ENCODE results near the gene GSTA1. TPM values are rescaled to one million over a fixed set of nuclear protein-coding genes. Genes with fewer than 3 reads are reported as not detected.
"Not testable (repeated sequence)": the region's sequence is repeated elsewhere in the genome, so short reads cannot be mapped to it uniquely, and the experiment has no call there.

Gene GSTA1
- not detected in 2 replicates for total RNA-seq (2014; rRNA removed; shearing (Covaris generic))

GRCh38 chr6:52803668-52804255 lies at the start of gene GSTA1:
Gene GSTA1 (minus strand): TSS chr6:52803816. CDS start chr6:52799267, 4,549 bp downstream.
- not testable (repeated sequence) for DNase-seq (ENCODE audit: low spot score)

- DNase-seq (ENCODE audit: low spot score): no peak
Measured at GRCh38 chr6:52849137-52849536, 45.5 kb upstream of the GSTA1 start.

GRCh38 chr6:52846002-52846401 lies 42.4 kb upstream of the GSTA1 start:
- no peak for DNase-seq (ENCODE audit: low spot score)

GRCh38 chr6:52843605-52844004 lies 40.0 kb upstream of the GSTA1 start:
- no peak for DNase-seq (ENCODE audit: low spot score)

- no peak for DNase-seq (ENCODE audit: low spot score)
Measured at GRCh38 chr6:52840763-52841585, 37.4 kb upstream of the GSTA1 start, which contains the start of gene GSTA5. Gene GSTA5 (minus strand): TSS chr6:52840813.

- peak; percentile 75 for DNase-seq (ENCODE audit: low spot score)
Measured at GRCh38 chr6:52839124-52840055, 35.8 kb upstream of the GSTA1 start.

GRCh38 chr6:52834481-52834880 lies 30.9 kb upstream of the GSTA1 start:
- no peak for DNase-seq (ENCODE audit: low spot score)

GRCh38 chr6:52830869-52831268 lies 27.3 kb upstream of the GSTA1 start:
- DNase-seq (ENCODE audit: low spot score): not testable (repeated sequence)

GRCh38 chr6:52829046-52829817 lies 25.6 kb upstream of the GSTA1 start:
- DNase-seq (ENCODE audit: low spot score): no peak

- not testable (repeated sequence) for DNase-seq (ENCODE audit: low spot score)
Measured at GRCh38 chr6:52828621-52829020, 25.0 kb upstream of the GSTA1 start.

- DNase-seq (ENCODE audit: low spot score): not testable (repeated sequence)
Measured at GRCh38 chr6:52827073-52827783, 23.6 kb upstream of the GSTA1 start.

GRCh38 chr6:52826513-52826912 lies 22.9 kb upstream of the GSTA1 start:
- DNase-seq (ENCODE audit: low spot score): no peak

GRCh38 chr6:52825900-52826459 lies 22.4 kb upstream of the GSTA1 start:
- not testable (repeated sequence) for DNase-seq (ENCODE audit: low spot score)

- not testable (repeated sequence) for DNase-seq (ENCODE audit: low spot score)
Measured at GRCh38 chr6:52825270-52825793, 21.7 kb upstream of the GSTA1 start.

- DNase-seq (ENCODE audit: low spot score): no peak
Measured at GRCh38 chr6:52821842-52822241, 18.2 kb upstream of the GSTA1 start.

- no peak for DNase-seq (ENCODE audit: low spot score)
Measured at GRCh38 chr6:52820198-52820597, 16.6 kb upstream of the GSTA1 start.

GRCh38 chr6:52815167-52816092 lies 11.8 kb upstream of the GSTA1 start:
- DNase-seq (ENCODE audit: low spot score): peak; percentile 69

GRCh38 chr6:52814545-52814944 lies 10.9 kb upstream of the GSTA1 start:
- DNase-seq (ENCODE audit: low spot score): not testable (repeated sequence)

- DNase-seq (ENCODE audit: low spot score): not testable (repeated sequence)
Measured at GRCh38 chr6:52809777-52810176, 6.2 kb upstream of the GSTA1 start.
